GM18505 (cell line): ENCODE measurements around the gene WDR38.

Experiments used
- ATAC-seq: cut with Tn5 transposase; IDR thresholded peaks from one replicate; pipeline ENCODE4 v1.9.1; 2021; ENCODE audit not compliant: unreplicated experiment
- POLR2A ChIP-seq: IDR thresholded peaks from 4 replicates; pipeline ENCODE4 v1.6.1; 2011; ENCODE audit warnings: borderline replicate concordance; ENCODE audit not compliant: insufficient read depth, insufficient read length; ENCODE audit errors: extremely low read depth

Gene WDR38

GRCh38 chr9:124894035-124894740 is 40.9 kb downstream of the WDR38 start:
- ATAC-seq: no peak

GRCh38 chr9:124894741-124895170 is 41.5 kb downstream of the WDR38 start:
- no peak for TF ChIP-seq POLR2A
- ATAC-seq: no peak

More at GRCh38 chr9:124894035-124894740, 40.9 kb downstream of the WDR38 start:
- no peak for TF ChIP-seq POLR2A

- ATAC-seq: no peak
- no peak for TF ChIP-seq POLR2A
Observed at GRCh38 chr9:124897570-124898460, 44.6 kb downstream of the WDR38 start.

- TF ChIP-seq POLR2A: no peak
- no peak for ATAC-seq
Observed at GRCh38 chr9:124899845-124900244, 46.6 kb downstream of the WDR38 start.

GRCh38 chr9:124906966-124907365 is 53.7 kb downstream of the WDR38 start:
- no peak for ATAC-seq

More at GRCh38 chr9:124906966-124907365, 53.7 kb downstream of the WDR38 start:
- TF ChIP-seq POLR2A: no peak
